Hair follicle dermal papilla cell (primary cell): ENCODE data around the gene REV1. TPM values are rescaled to one million over a fixed set of nuclear protein-coding genes. Genes with fewer than 3 reads are reported as not detected.

Experiments used
- total RNA-seq: library from RNA; depleted of rRNA; stranded (reverse); fragments of >200 nt; gene quantifications from 2 replicates; pipeline ENCODE4 v1.2.3, GENCODE V29; 2012

Gene REV1
- 36.8 and 44.3 TPM in 2 replicates for total RNA-seq

GRCh38 chr2:99489761-99490622, at the start of gene REV1:
TSS of gene REV1 (minus strand) at chr2:99490017. CDS start at chr2:99464975, 25,042 bp downstream.

Other genes starting within 250 kb of the REV1 start
- gene LYG2, start 234.4 kb downstream of the REV1 start, total RNA-seq = not detected in 2 replicates
- gene LYG1, start 188.8 kb downstream of the REV1 start, total RNA-seq = 0.32 TPM in 1 of 2 replicates, not detected in the other
- gene TXNDC9, start 153.7 kb downstream of the REV1 start, total RNA-seq = 56.0 and 63.4 TPM in 2 replicates
- 12.1 and 18.2 TPM in 2 replicates for gene EIF5B, start 152.6 kb downstream of the REV1 start, total RNA-seq